HG02759 (cell line): Measurements from ENCODE around the gene PMFBP1.

Source experiments
- ATAC-seq: cut with Tn5 transposase; IDR thresholded peaks from one replicate; pipeline ENCODE4 v1.9.1; 2021; ENCODE audit warnings: mild to moderate bottlenecking, moderate library complexity; ENCODE audit not compliant: unreplicated experiment

Gene PMFBP1

GRCh38 chr16:72187551-72187950 lies 15.6 kb upstream of the PMFBP1 start:
- no peak for ATAC-seq

DNA sequence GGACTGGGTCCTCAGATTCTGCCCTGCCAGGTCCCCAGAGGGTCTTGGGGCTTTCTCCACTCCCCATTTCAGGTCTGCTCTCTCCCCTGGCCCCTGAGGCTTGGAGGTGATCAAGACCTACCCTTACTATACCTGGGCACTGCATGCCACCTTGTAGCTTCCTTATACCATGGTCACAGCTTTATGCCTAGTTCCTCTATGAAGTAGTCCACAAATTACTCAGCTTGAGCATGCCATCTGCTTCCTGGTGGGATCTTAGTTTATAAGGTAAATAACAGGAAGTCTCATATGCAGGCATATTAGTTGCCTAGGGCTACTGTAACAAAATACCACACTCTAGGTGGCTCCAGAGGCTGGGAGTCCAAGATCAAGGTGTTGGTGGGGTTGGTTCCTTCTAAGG lies 11.0 kb upstream of the PMFBP1 start:
- ATAC-seq = no peak

GRCh38 chr16:72179204-72179970 lies 7.4 kb upstream of the PMFBP1 start:
- no peak for ATAC-seq

DNA sequence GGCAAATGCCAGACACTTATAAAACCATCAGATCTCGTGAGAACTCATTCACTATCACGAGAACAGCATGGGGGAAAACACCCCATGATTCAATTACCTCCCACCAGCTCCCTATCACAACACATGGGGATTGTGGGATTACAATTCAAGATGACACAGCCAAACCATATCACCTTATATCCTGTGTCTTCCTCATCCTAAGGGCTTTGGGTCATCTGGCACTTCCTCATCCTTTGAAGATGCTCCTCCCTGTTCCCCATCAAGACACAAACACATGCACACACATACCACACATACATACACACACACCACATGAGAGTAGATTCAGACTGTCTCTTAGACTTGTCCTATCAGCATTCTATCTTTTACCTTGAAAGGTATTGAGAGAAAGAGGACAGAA lies 2.8 kb upstream of the PMFBP1 start:
- ATAC-seq = no peak

DNA sequence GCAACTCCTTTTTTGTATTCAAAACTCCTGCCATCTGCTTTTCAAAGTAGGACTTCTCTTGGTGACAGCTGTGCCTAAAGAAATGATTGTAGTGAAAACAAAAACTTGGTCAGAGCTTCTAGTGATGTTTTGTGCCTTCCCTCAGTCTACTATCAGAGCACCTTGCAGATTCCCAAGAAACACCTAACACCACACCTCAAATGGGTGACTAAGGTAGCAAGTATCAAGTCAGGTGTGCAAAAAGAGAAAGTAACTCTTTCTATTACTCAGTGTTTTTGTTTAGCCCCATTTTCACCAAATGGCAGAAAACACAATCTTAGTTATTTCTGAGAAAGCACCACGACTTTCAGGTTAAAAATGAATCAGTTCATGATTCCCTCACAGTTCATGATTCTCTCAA lies 2.0 kb upstream of the PMFBP1 start:
- ATAC-seq = no peak

DNA sequence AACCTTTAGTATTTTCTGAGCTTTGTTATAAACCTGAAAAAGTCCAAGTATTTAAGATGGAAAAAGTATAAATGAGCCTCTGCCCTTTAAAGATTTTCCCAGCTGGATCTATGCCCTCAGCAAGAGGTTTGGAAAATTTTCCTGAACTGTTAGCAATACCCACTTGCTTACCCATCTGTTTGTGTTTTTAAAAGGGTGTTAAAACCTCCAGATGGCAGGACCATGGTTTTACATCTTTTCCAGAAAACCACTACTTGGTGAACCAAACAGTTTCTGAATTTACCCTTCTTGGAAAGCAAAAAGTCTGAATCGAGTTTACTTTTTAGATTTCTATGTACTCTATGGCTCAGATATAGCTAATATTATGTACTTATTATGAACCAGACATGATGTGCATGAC lies 719 bp downstream of the PMFBP1 start:
- no peak for ATAC-seq

GRCh38 chr16:72169708-72170107 lies 2.2 kb downstream of the PMFBP1 start:
- no peak for ATAC-seq

- ATAC-seq = no peak
These were observed 3.6 kb downstream of the PMFBP1 start for GRCh38 chr16:72168365-72168764.

DNA sequence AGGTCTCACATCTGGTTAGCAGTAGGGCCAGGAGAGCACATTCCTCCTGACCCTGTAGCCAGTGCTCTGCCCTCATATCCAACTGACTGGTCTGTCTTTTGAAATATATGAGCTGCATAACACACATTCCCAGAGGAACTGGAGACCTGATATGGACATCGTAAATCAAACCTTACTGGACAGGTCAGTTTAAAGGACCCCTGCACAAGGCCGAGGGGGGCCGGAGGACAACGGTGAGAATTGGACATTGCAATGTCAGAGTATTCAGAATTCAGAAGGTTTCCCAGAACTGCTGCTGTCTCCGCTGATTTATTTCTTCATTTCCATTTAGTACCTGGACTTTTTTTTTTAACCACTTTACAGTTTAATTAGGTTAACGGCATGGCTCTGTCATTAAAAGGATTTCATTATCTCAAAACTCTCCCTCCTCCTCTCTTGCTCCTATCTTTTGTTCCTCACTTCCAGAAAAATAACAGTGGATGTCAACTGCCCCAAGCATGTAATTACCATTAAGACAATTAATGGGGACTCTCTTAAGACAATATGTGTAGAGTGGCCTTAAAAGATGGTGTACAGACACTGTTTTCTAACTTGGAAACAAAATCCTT lies 4.9 kb downstream of the PMFBP1 start:
- ATAC-seq = no peak

DNA sequence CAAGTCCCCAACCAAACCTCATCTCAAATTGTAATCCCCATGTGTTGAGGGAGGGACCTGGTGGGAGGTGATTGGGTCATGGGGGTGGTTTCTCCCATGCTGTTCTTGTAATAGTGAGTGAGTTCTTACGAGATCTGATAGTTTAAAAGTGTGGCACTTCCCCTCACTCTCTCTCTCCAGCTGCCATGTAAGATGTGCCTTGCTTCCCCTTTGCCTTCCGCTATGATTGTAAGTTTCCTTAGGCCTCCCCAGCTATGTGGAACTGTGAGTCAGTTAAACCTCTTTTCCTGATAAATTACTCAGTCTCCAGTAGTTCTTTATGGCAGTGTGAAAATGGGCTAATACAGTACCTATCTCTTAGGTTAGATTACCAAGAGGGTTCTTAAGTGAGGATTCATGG lies 5.8 kb downstream of the PMFBP1 start:
- ATAC-seq = no peak

GRCh38 chr16:72164691-72165090 lies 7.3 kb downstream of the PMFBP1 start:
- no peak for ATAC-seq

- ATAC-seq = no peak
These were observed 9.8 kb downstream of the PMFBP1 start for GRCh38 chr16:72162105-72162692.

- ATAC-seq = no peak
These were observed 12.2 kb downstream of the PMFBP1 start for GRCh38 chr16:72159801-72160200.

- no peak for ATAC-seq
These were observed 12.6 kb downstream of the PMFBP1 start for GRCh38 chr16:72159386-72159785.

- ATAC-seq = no peak
These were observed 22.1 kb downstream of the PMFBP1 start for GRCh38 chr16:72149676-72150464.

DNA sequence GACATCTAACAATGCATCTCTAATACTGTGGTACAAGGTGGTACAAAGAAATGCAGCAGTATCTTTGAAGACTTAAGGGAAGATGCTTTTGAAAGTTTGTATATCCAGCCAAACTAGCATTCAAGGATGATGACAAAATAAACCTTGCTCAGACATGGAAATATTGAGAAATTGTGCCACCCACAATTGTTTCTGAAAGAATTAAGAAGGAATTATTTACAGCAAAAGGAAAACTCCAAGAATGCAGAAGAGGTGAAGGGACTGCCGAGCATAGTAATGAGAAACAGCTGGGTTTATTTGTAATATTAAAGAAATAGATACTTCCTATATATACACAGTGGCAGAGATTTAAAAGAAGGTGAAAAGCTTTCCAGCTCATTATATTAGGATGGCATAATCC lies 29.5 kb downstream of the PMFBP1 start:
- no peak for ATAC-seq

GRCh38 chr16:72139908-72140307 lies 32.0 kb downstream of the PMFBP1 start:
- ATAC-seq = no peak

- no peak for ATAC-seq
These were observed 33.8 kb downstream of the PMFBP1 start for GRCh38 chr16:72138064-72138572.

DNA sequence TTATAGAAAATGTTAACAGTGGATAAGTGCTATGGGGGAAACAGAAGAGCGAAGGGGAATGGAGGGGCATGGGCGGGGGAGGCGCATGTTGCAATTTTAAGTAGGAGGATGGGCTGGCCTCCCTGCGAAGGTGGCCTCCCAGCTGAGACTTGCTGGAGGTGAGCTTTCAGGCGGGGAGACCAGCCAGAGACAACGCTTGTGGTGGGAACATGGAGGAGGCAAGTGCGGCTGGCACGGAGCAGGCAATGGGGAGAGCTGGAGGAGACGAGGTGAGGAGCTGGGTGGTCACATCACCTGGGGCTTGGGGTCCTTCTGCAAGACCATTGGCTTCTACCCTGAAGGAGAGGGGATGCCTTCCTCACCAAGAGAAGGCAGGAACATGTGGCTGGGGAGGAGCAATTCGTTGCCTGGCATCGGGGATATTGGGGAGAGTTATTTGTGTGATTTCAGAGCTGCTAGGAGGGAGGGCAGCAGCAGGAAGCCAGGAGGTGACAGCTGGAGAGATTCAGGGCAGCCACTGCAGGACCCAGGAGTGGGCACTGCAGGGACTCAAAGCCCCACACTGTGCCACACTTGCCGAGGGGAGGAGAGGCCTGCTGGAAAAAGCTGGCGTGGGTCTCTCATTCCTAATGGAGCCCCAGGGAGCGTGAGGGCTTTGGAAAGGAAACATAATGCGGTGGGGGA lies 34.4 kb downstream of the PMFBP1 start:
- ATAC-seq = no peak

DNA sequence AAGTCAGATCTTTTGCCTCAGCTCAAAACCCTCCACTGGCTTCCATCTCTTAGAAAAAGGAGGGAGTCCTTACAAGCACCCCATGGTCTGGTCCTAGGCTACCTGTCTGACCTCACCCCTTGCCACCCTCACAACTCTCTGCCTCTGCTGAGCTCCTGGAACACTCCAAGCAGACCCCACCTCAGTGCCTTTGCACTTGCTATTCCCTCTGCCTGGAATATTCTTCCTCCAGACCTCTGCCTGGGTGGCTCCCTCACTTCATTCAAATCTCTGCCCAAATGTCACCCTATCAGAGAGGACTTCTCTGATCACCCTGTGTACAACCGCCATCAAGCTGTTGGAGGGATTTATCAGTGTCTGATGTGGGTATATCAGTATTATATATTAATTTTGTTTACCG lies 37.4 kb downstream of the PMFBP1 start:
- ATAC-seq = no peak

- no peak for ATAC-seq
These were observed 39.2 kb downstream of the PMFBP1 start for GRCh38 chr16:72132726-72133125.
